GM19468 (cell line): Measurements from ENCODE around the gene TSEN54.
"Not testable (repeated sequence)": the region's sequence is repeated elsewhere in the genome, so short reads cannot be mapped to it uniquely, and the experiment has no call there.

Experiments used
- ATAC-seq: cut with Tn5 transposase; IDR thresholded peaks from one replicate; pipeline ENCODE4 v1.9.1; 2021; ENCODE audit warnings: mild to moderate bottlenecking, moderate library complexity, moderate number of reproducible peaks; ENCODE audit not compliant: unreplicated experiment; ENCODE audit errors: extremely low read depth

The TSEN54 gene

GRCh38 chr17:75516255-75516618, at the start of gene TSEN54:
Gene TSEN54, plus strand, starts transcription at chr17:75516528. Its CDS starts 33 bp downstream, at chr17:75516561.
- ATAC-seq = peak; percentile 36

DNA sequence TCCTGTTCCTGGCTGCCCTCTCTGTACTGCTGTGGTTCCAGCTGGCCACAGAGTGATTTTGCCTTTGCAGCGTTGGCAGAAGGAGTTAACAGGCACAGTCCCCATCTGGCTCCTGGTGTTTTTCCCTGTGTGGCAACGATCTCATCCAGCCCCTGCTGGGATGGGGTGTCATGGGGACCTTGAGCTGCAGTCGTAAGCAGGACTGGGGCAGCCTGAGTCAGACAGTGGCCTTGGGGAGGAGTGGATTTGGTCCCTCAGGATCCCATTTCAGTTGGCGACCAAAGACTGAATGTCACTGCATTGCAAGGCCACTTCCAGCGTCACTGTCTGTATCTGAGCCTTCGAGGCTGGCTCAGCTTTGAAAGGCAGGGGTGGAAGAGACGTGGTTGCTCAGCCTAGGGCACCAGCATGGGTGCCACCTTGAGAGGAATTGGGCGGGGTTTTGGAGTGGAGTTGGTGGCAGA, 48.0 kb upstream of the TSEN54 start:
- ATAC-seq = no peak

DNA sequence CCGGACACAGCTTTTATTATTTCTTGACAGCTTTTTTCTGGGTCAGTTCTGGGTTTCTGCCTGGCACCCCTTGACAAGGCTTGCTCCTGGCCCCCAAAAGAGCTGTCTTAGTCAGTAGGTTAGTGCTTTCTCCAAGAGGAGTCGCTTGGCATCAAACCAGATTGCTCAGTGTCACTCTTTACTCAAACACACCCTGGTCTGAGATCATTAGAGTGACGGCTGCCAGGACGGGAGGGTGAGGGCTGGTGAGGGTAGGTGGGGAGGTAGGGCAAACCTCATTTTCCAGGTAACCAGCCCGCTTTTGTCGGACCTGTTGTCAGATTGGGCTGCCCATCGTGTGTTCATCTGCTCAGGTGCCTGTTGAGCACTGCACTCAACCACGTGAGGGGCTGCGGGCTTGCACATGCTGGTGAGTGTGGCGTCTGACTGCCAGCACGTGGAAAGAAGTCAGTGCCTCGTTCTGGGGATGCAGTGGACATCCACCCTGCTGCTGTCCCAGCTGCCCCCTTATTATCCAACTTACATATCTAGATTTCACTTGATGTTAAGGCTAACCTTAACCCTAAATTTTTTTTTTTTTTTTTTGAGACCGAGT, 47.5 kb upstream of the TSEN54 start:
- ATAC-seq = no peak

- ATAC-seq = no peak
Measured at GRCh38 chr17:75471207-75471606, 45.1 kb upstream of the TSEN54 start.

GRCh38 chr17:75472119-75472518, 44.2 kb upstream of the TSEN54 start:
- no peak for ATAC-seq

GRCh38 chr17:75473246-75473645, 43.1 kb upstream of the TSEN54 start:
- ATAC-seq = no peak

GRCh38 chr17:75474736-75475135, 41.6 kb upstream of the TSEN54 start:
- ATAC-seq = no peak

- no peak for ATAC-seq
Measured at GRCh38 chr17:75475144-75475835, 41.0 kb upstream of the TSEN54 start.

DNA sequence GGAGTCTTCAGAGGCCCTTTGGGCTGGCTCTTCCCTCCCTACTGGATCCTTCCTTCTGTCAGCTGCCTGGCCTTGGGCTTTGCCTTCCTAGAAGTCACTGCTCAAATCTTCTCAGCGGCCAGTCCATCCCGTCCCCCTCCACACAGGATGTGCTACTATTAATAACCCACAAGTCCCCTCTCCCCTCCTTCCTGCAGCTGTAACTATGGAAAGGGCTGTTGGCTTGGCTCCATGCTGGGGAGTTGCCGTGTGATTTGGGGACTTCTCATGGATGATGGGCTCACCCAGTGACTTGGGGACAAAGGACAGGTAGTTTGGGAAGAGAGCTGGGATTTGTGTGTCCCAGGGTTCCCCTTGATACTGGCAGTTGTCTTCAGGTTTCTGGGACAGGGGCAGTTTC, 40.5 kb upstream of the TSEN54 start:
- ATAC-seq = no peak

- no peak for ATAC-seq
Measured at GRCh38 chr17:75476271-75476671, 40.1 kb upstream of the TSEN54 start.

GRCh38 chr17:75476752-75477489, 39.4 kb upstream of the TSEN54 start:
- no peak for ATAC-seq

- ATAC-seq = not testable (repeated sequence)
Measured at GRCh38 chr17:75477490-75477862, 38.9 kb upstream of the TSEN54 start.

DNA sequence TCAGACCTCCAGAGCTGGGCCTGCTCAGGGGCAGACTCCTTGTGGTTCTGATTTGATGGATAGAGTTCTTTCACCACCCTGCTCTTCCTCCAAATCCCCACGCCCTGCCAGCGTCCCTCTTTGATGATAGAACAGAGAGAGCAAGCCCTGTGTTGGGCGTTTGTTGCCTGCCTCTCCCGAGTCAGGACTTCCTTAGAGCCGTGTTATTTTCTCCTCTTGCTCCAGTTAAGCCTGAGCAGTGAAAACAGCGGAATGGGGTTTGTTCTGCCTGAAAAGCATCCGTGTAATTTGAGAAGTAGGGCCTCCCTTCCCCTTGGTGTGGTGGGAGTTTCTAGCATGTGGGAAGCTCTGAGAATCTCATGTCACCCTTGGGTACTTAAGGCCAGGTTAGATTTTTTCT, 37.8 kb upstream of the TSEN54 start:
- ATAC-seq = no peak

- ATAC-seq = no peak
Measured at GRCh38 chr17:75480281-75480680, 36.0 kb upstream of the TSEN54 start.

DNA sequence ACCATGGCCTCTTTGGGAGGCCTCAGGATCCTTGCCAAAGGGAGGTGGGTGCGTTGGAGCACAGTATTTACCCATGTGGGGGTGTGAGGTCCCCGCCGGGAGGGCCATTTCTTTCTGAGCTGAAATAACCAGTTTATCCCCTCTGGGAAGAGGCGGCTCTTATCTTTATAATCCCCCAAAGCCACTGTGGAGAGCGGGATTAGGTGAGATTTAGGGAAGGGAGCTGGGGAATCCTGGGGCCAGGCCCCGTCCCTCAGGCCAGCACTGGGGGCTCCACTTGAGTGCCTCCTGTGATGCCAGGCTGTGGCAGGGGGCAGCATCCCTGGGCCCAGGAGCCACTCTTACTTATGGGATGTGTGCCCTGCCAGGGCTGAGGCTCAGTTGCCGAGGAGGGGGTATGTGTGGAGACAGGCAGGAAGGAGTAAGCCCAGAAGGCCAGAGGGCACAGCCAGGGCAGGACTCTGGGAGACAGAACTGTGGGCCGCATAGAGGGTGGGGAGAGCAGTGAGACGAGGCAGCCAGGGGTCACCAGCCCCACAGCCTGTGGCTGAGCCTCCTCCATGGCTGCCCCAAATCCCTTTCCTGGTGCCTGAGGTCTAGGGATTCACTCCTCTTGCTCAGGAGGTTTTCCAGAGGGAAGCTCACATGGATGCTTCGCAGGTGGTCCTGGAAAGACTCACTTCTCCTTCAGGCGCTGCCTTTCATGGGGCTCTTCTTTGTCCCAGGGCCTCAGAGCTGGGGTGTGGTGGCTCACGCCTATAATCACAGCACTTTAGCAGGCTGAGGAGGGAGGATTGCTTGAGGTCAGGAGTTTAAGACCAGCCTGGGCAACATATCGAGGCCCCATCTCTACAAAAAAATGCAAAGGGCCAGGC, 34.9 kb upstream of the TSEN54 start:
- no peak for ATAC-seq

GRCh38 chr17:75482098-75482942, 34.0 kb upstream of the TSEN54 start:
- ATAC-seq = no peak

- no peak for ATAC-seq
Measured at GRCh38 chr17:75485688-75486087, 30.6 kb upstream of the TSEN54 start.

DNA sequence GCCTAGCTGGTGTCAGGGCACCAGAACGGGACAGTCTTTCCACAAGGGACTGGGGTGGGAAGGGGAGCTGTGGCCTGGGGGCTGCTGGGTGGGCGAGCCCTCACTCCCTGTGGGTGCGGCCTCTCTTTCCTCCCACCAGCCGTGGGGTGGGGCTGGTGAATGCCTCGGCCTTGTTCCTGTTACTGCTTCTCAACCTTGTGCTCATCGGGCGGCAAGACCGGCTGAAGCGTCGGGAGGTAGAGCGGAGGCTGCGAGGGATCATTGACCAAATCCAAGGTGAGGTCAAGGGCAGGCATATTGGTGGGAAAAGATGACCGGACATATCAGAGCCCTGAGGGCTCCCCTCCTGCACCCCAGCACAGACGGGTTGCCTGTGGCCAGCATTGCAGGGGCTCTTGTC, 30.2 kb upstream of the TSEN54 start:
- no peak for ATAC-seq

DNA sequence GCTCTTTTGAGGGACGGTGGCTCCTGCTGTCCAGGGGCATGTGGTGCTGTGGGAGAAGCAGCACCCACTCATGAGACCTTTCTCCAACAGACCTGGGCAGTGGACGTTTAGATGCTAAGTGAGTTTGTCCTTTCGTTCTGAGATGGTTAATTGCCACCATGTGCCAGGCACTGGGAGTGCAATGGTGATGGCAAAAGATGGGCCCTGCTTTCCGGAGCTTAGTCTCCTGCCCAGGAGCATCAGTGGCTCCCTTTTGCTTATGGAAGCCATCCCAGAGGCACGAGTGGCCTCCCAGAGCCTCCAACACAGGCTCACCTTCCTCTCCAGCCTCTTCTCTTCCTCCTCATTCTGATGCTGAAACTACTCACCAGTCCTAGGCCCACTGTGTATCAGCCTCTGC, 29.4 kb upstream of the TSEN54 start:
- no peak for ATAC-seq
